ENCODE data around the gene TEX11. TPM values are rescaled to one million over a fixed set of nuclear protein-coding genes. Genes with fewer than 3 reads are reported as not detected.

The TEX11 gene
- total and polyA plus RNA-seq, 2 of the 13 experiments (the other 11 are each of a cell fraction or from before 2014, with no cell fraction given) = not detected

DNA sequence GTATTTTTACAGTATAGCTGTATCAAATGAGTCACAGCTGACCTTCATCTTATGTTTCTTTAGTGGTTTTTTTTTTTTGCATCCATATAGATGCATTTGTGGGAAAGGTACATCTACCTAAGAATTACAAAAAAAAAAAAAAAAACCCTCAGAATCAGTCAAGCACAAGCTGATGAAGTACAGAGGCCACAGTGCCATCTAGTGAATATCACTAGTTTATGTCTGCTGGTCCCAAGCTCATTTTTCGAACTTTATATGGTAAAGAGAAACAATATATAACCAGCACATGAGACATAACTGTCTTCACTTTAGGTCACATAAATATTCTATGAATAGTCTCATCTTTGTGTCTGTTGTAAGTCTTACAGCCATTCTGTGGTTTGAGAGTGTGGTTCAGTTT is 243.8 kb downstream of the TEX11 start:
- TF ChIP-seq, protein P1, sequence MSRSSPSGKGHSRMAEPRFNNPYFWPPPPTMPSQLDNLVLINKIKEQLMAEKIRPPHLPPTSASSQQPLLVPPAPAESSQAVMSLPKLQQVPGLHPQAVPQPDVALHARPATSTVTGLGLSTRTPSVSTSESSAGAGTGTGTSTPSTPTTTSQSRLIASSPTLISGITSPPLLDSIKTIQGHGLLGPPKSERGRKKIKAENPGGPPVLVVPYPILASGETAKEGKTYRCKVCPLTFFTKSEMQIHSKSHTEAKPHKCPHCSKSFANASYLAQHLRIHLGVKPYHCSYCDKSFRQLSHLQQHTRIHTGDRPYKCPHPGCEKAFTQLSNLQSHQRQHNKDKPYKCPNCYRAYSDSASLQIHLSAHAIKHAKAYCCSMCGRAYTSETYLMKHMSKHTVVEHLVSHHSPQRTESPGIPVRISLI (CRISPR knock-in tag; IDR thresholded peaks at IDR 0.05; ENCODE audit: borderline replicate concordance) = peak; percentile 35; the same call in 1 of the 2 replicates
- TF ChIP-seq STAG1 (CRISPR knock-in tag; IDR thresholded peaks at IDR 0.05) (peak; percentile 59), ZNF264 (CRISPR knock-in tag; IDR thresholded peaks at IDR 0.05) (no peak)
- TF ChIP-seq, protein P2, sequence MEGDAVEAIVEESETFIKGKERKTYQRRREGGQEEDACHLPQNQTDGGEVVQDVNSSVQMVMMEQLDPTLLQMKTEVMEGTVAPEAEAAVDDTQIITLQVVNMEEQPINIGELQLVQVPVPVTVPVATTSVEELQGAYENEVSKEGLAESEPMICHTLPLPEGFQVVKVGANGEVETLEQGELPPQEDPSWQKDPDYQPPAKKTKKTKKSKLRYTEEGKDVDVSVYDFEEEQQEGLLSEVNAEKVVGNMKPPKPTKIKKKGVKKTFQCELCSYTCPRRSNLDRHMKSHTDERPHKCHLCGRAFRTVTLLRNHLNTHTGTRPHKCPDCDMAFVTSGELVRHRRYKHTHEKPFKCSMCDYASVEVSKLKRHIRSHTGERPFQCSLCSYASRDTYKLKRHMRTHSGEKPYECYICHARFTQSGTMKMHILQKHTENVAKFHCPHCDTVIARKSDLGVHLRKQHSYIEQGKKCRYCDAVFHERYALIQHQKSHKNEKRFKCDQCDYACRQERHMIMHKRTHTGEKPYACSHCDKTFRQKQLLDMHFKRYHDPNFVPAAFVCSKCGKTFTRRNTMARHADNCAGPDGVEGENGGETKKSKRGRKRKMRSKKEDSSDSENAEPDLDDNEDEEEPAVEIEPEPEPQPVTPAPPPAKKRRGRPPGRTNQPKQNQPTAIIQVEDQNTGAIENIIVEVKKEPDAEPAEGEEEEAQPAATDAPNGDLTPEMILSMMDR (CRISPR knock-in tag; IDR thresholded peaks at IDR 0.05) = peak; percentile 51
- Histone ChIP-seq H3K27me3 (ENCODE audit: control insufficient read depth in 1 of 2, insufficient read depth in 2 of 2, low read length in 2 of 2) (no peaks in the 10 kb centered on the region), H3K4me3 (replicated peaks in 1 of 3; ENCODE audit: insufficient read depth in 1 of 3, low read depth in 2 of 3, low read length in 3 of 3) (no peak overlapping the region), H3K36me3 (replicated peaks in 1 of 2; ENCODE audit: control insufficient read depth in 1 of 2, insufficient read depth in 2 of 2, low read length in 2 of 2) (no peaks in the 10 kb centered on the region), H3K27ac (ENCODE audit: extremely low read length, insufficient read depth, low read length) (no peak overlapping the region), H3K79me2 (ENCODE audit: insufficient read depth, low read length) (no peaks in the 10 kb centered on the region), H4K20me1 (ENCODE audit: insufficient read depth, low read length) (no peaks in the 10 kb centered on the region), H3K9ac (ENCODE audit: insufficient read depth, low read depth, low read length) (no peak overlapping the region), H2AFZ (ENCODE audit: low read length) (no peak overlapping the region), H3K9me3 (ENCODE audit: low read length) (no peaks in the 10 kb centered on the region), H3K4me2 (ENCODE audit: low read depth, low read length) (no peak overlapping the region), H3K4me1 (ENCODE audit: insufficient read depth, low read length) (no peaks in the 10 kb centered on the region)
- WGBS (ENCODE audit: low lambda C conversion rate) = 0% methylated on average over 1 of the region's 1 CpG
- in situ Hi-C loops (cut with HindIII; ENCODE audit: extremely low pct_ligation_motif_present, low pct_unique_long_range_greater_than_20kb) = loop anchor here (10.0 kb wide), 1 partner anchor 210 kb away; no protein-coding TSS in a partner anchor
- FAIRE-seq (peak; percentile 34), DNase-seq (ENCODE audit: low spot score) (peak; percentile 19), ATAC-seq (0 out of 3 replicates have a peak, but pooled peaks have one; percentile 43)
- ChIA-PET CTCF (ENCODE audit: low intra/inter-chr PET ratio, low total read pairs) (interaction anchor here (0.6 to 1.7 kb wide), 3 partner anchors 210 to 242 kb away, joined by 3 to 9 read pairs (median 6); partner anchors contain the start of gene GDPD2), POLR2A (interaction anchor here (1.0 kb wide), 1 partner anchor 242 kb away, joined by 5 read pairs; the partner anchor contains the start of gene GDPD2)
- BruUV-seq (replicated peaks) = no TSS peak
- intact Hi-C loops (cut with micrococcal nuclease; ENCODE audit: unreplicated experiment) = loop anchor here (1.0 to 10.0 kb wide), 2 partner anchors 210 to 240 kb away; partner anchors contain the start of gene GDPD2
